COR-L47 (cell line): ENCODE results near the gene TDRD3.
"Not testable (repeated sequence)": the region's sequence is repeated elsewhere in the genome, so short reads cannot be mapped to it uniquely, and the experiment has no call there.

Experiments
- DNase-seq: peaks from one replicate; lab custom pipeline; 2025; lab: John Stamatoyannopoulos, UW

Gene TDRD3

DNA sequence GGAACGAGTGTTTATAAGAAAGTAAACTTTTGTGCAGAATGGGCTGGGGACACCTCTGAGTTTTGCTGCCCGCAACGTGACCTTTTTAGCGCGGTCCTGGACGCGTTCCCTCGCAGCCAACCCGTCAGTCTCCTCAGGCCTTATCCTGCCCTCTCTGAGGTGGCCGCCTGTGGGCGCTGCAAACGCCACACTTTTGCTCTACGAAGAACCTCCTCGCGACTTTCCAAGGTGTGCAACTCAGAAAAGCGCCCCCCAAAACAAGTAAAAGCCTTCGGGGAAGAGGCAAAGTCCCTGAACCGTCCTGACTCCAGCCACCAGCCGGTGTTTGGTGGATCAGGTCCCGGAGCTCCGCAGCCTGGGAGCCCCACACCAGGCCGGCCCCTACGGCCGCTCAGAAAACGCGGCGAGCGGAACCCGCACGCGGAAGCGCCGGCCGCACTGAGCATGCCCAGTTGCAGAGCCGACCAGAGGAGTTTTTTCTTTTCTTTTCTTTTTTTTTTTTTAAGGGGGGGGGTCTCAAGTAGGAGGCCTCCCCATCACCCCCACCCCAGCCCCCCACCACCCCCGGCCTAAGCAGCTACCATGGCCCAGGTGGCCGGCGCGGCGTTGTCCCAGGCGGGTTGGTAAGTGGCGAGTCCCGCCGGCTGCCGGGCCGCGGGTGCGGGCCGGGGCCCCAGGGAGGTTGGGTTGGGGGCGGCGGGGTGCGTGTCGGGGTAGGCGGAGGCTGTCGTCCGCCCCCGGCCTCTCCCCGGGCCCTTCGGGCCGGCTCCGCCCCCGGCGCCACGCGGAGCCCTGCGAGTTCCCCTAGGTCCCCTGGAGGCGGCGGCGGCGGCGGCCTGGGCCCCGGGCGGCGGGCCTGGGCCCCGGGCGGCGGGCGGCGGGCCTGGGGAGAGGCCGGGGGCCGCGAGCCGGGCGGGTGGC, at the start of gene TDRD3:
TSS of gene TDRD3 (plus strand) at position 438 of the 921 bp plus-strand sequence. CDS start at position 583, 145 bp downstream.
- DNase-seq = peak; percentile 85

- DNase-seq = no peak
These were observed 49.3 kb upstream of the TDRD3 start for GRCh38 chr13:60347690-60348089.

DNA sequence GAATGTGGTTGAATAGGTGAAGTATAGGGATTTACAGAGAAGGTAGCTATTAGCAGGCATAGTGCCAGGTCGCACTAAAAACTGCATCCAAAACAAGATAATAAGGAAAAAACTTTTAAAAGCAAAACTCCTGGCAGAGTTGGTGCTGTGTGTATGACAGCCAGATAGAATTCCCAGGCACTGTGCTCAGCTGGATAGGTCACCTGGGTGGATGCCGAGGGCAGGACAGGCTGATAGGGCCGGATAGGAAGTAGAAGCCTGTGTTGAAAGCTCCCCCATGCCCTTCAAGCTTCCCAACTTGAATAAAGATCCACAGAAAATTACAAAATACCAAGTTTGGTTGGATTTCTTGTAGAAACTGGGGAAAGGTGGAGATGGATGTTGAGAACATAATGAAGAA, 48.9 kb upstream of the TDRD3 start:
- DNase-seq = no peak

DNA sequence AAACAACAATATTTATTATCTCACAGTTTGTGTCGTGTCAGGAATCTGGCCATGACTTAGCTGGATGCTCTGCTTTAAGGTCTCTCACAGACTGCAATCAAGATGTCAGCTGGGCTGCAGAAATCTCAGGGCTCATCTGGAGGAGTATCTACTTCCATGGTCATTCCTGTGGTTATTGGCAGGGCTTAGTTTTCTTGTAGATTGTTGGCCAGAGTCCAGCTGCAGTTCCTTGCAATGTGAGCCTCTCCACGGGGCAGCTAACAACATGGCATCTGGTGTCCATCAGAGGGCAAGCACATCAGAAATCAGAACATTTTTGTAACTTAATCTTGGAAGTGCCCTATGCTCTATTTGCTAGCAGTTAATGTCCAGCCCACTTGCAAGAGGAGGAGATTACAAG, 45.7 kb upstream of the TDRD3 start:
- no peak for DNase-seq

GRCh38 chr13:60351855-60352615, 45.0 kb upstream of the TDRD3 start:
- DNase-seq = no peak

DNA sequence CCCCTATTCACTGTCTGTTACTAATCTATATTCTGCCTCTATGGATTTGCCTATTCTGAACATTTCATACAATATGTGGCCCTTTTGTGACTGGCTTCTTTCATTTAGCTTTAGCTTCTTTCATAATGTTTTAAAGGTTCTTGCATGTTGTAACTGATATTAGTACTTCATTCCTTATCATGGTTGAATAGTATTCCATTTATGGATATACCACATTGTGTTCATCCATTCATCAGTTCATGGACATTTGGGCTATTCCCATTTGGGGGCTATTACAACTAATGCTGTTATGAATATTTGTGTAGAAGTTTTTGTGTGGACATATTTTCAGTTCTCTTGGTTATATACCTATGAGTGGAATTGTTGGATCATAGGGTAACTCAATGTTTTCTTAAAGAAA, 44.4 kb upstream of the TDRD3 start:
- no peak for DNase-seq

DNA sequence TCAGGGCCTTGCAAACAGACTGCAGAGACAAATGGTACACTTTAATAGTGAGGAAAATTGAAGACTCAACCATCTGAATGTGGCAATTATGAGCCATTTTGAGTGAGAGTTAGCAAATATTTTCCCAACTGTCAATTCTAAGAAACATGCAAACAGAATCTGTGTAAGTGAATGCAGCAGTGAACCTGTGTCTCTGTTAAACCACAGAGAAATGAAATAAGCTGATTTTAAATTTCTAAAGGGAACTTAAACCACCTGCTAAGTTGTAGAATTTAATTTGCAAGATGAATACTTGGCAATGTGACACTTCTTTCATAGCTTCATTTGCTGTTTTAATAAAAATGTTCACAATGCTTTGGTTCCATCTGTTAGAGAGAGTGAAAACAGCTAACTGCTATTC, 42.0 kb upstream of the TDRD3 start:
- DNase-seq = no peak

DNA sequence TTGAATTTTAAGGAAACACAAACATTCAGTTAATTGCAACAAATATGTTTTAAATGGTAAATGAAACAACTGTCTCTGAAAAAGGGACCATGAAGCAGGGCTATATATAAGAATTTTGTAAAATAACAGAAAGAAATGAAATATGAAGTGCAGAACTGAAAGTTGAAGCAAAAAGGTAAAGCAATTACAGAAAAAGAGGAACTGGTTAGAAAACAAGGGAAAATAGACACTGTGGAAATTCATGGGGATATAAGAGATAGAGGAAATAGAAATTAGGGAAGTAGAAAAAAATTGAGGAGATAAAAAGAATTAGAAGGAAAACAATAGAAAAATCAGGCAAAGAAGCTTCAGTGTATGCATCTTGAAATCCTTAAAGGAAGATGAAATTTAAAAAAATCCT, 40.0 kb upstream of the TDRD3 start:
- DNase-seq = no peak

- DNase-seq = no peak
These were observed 38.6 kb upstream of the TDRD3 start for GRCh38 chr13:60358453-60358852.

DNA sequence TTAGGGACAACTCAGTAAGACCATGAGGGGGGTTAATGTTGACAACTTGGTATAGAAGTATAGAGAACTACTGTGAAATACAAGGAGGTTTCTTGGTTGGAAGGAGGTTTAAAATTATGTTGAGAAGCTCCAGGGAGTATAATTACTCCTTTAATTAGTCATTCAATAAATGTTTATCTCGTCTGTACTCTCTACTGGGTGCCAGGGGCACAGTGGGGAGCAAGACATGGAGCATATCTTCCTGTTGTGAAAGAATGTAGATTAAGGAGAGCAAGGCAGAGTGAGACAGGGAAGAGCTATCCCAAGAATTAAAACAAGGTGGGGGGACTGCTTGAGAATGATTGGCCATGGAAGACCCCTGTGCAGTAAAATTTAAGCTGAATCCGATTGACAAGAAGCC, 33.7 kb upstream of the TDRD3 start:
- DNase-seq = no peak

DNA sequence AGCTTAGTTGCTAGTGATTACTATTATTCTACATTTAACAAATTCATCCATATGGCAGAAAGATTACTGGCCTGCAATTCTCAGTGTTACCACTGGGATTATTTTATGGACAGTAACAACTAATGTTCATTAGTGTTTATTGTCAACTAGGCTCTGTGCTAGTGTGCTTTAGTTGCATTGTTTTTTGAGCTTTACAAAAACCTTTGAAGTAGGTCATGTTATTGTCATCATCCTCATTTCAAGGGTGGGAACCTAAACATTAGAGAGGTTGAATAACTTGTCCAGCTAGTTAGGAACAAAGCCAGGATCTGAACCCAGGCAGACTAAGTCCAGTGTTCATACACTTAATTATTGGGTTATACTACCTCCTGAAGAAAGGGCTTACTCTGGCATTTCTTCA, 27.8 kb upstream of the TDRD3 start:
- DNase-seq = no peak

GRCh38 chr13:60370343-60370742, 26.7 kb upstream of the TDRD3 start:
- no peak for DNase-seq

DNA sequence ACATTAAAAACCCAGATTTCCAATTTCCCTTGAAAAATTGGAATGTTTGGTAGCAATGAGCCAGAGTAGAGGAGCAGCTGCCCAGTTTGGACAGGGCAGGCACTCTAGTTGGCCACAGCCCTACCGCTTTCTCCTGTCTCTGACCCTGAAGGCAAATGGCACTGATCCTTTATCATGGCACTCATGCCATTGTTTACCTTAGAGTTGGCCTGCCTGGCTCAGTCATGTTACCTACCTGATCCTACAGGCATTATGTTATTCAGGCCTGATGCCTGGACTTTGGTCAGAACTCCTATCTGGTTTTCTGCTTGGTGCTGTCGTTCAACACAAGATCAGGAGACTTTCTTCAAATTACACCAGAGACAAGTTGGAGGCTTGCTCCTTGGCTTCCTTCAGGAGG, 24.9 kb upstream of the TDRD3 start:
- DNase-seq = no peak

DNA sequence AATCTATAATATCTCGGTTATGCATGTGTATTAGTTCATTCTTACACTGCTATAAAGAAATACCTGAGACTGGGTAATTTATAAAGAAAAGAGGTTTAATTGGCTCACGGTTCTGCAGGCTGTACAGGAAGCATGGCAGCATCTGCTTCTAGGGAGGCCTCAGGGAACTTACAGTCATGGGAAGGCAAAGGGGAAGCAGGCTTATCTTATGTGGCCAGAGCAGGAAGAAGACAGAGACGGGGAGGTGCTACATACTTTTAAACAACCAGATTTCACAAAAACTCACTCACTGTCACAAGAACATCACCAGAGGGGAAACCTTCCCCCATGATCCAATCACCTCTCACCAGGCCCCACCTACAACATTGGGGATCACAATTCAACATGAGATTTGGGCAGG, 17.7 kb upstream of the TDRD3 start:
- DNase-seq = not testable (repeated sequence)

DNA sequence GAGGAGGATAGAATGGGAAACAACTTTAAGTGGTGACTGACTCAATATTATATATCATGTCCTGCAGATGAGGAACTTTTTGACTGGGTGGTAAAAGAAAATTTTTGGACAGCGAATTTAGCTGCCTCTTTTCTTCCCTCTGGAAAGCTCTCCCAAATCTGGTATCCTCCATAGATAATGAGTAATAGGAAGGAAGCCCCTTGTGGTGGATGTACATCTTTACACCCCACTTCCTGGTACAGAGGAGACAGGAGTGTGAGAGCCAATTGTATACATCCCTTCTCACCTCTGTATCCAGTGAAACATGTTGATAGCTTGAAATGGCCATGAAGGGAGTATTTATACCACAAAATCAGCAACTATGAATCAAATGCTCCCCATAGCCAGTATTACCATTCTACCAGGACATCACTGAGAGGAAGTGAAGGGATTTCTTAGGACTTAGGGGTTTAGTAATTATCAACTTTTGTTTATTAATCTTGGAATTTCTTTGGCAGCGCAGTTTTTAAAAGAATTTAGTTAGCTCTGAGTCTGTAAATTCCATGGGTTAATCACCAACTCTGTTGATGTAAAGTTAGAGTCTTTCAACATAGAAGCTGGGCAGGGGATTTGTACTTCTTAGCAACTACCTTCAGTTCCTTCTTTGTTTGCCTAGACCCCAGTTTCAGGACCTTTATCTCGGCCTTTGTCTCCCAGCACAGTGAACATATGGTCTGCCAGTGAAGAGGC, 17.0 kb upstream of the TDRD3 start:
- DNase-seq = no peak

- no peak for DNase-seq
These were observed 12.1 kb upstream of the TDRD3 start for GRCh38 chr13:60384911-60385310.

DNA sequence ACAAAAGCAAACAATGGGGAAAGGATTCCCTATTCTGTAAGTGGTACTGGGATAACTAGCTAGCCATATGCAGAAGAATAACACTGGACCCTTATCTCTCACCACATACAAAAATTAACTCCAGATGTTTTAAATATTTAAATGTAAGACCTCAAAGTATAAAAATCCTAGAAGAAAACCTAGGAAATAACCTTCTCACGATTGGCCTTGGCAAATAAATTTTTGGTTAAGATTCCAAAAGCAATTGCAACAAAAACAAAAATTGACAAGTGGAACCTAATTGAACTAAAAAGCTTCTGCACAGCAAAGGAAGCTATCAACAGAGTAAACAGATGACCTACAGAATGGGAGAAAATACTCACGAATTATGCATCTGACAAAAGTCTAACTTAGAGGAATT, 10.8 kb upstream of the TDRD3 start:
- DNase-seq = no peak

- DNase-seq = no peak
These were observed 4.9 kb upstream of the TDRD3 start for GRCh38 chr13:60392131-60392530.

DNA sequence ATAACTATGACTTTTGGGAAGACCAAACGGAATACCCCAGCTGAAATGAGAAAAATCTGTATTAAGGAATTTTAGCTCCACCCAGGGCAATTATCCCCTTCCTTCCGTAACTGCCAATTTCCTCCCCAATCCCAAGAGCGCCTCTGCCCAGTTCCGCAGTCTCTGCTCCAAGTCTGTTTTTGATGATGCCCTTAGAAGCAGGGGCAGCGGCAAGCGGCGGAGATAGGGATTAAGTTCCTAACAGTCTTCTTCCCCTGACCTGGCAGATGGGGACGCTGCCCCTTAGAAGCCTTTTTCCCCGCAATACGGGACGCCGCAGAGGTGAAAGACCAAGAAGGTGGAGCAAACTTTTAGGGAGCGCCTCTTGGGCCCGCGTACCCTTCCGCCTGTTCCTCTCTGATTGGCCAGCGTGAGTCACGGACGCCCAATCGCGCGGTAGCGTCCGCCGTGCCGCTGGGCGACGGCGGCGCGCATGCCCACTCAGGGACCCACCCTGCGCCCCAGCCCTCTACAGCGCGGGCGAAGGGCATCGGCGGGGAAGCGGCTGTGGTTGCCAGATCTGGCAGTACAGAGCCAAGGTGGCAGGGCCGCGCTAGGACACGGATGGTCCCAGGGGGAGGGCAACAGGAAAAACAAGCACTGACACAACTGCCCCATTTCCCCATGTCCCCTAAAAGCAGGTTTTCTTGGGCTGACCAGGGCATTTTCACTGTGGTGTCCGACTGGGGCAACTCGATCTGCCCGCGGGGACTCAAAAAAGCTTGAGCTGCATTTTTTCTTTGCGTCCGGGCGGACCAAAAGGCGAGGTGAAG, 843 bp upstream of the TDRD3 start:
- DNase-seq = peak; percentile 88

- peak; percentile 59 for DNase-seq
These were observed 821 bp downstream of the TDRD3 start for GRCh38 chr13:60397704-60398378.

DNA sequence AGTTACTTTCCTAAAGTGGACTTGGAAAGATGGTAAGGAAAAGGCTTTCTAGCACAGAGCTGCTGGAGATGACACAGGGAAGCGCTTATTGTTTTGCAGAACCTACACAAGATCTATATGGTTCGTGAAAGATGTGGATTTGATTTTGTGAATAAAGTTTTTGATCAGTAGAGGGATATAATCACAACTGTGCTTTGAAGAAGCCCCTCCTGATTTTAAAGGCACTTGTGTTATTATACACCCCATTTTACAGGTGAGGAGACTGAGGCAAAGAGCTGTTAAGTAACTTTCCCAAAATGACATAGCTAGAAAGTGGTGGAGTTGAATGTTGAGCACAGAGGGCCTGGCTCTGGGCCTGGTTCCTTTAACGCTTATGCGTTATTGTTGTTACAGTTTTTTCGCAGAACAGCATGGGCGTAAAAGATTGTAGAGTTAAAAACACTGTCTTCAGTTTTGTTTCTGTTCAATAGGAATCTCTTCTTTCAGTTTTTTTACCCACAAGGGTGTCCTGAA, 1.4 kb downstream of the TDRD3 start:
- DNase-seq = no peak
